ENCODE data around the gene IFIH1.

IFIH1 gene

DNA sequence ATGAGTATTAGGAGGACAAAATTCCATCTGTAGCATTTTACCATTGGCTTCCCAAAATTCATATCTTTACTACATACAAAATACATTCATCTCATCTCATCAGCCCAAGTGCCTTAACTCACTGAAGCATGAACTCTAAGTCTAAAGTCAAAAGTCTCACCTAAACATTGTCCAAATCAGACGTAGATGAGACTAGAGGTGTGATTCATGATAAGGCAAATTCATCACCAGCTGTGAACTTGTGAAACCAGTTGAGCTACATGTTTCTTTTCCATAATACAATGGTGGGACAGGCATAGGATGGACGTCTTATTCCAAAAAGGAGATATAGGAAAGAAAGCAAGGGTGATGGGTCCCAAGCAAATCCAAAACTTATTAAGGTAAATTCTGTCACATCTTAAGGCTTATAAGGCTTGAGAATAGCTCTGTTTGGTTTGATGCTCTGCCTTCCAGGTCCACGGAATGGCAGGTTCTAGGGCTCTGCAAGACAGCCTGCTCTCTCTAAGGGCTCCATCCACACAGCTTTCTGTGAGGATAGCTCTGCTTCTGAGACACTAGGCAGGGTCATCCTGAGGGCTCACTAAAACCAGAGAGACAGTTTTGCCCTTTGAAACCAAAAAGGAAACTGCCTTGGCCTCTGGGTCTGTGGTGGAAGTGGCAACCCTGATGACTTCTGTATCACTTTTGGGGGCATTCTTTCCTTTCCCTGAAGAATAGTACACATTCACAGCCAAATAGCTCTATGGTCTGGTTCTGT is 9.6 kb downstream of the IFIH1 start:
- TF ChIP-seq CTCF (IDR thresholded peaks at IDR 0.05; ENCODE audit: low read depth, low read length) = no peak
- DNase-seq (ENCODE audit: extremely low read depth, low read depth) = no peak

- no peak for DNase-seq (ENCODE audit: extremely low read depth, low read depth)
- no peak for TF ChIP-seq CTCF (IDR thresholded peaks at IDR 0.05; ENCODE audit: low read depth, low read length)
These were observed 12.6 kb downstream of the IFIH1 start for GRCh38 chr2:162305901-162306300.

GRCh38 chr2:162301877-162302276 is 16.6 kb downstream of the IFIH1 start:
- DNase-seq (ENCODE audit: extremely low read depth, low read depth) = no peak
- no peak for TF ChIP-seq CTCF (IDR thresholded peaks at IDR 0.05; ENCODE audit: low read depth, low read length)

GRCh38 chr2:162301151-162301804 is 17.2 kb downstream of the IFIH1 start:
- peak; percentile 74 for TF ChIP-seq CTCF (IDR thresholded peaks at IDR 0.05; ENCODE audit: low read depth, low read length)
- DNase-seq (ENCODE audit: extremely low read depth, low read depth) = peak; percentile 31

GRCh38 chr2:162300266-162300665 is 18.2 kb downstream of the IFIH1 start:
- TF ChIP-seq CTCF (IDR thresholded peaks at IDR 0.05; ENCODE audit: low read depth, low read length) = no peak
- DNase-seq (ENCODE audit: extremely low read depth, low read depth) = no peak

DNA sequence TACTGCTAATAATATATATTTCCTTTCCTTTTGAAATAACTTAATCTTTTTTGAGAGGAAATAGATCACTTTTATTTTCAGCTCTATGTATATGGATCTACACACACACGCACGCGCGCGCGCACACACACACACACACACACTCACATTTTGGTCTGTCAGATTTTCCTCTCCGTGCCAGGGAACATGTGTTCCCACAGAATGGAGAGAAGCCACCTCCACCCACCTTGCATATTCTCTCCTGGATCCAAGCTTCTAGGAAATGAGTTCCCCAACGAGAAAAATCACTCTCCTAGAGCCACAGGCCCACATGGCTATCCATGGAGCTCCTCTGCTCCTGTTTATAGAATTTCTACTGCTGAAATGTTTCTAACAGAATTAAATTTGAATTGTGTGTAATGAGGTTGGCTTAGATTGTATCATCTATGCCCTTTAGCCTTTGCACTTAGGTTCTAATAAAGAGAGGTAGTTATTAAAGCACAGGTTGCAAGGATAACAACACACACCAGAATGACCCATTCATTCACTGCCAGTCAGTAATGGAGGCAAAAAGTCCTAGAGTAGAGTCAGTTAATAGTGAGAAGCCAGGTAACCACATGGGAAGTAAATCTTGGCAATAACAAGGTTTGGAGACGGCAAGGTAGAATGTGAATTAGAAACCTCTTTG is 19.7 kb downstream of the IFIH1 start:
- no peak for TF ChIP-seq CTCF (IDR thresholded peaks at IDR 0.05; ENCODE audit: low read depth, low read length)
- DNase-seq (ENCODE audit: extremely low read depth, low read depth) = no peak
